Stomach smooth muscle (tissue), 2 donors: ENCODE data around the gene CARS1.

Experiments used
- H3K27ac ChIP-seq: one replicate; pipeline ENCODE4 v1.7.0; 2013; ENCODE audit warnings: mild to moderate bottlenecking, low read length, inconsistent platforms
- H3K27me3 ChIP-seq, 2 donors: one replicate each; pipeline ENCODE4 v1.7.0; 2013; ENCODE audit warnings: low read length in 2 of 2; ENCODE audit not compliant: insufficient read depth in 2 of 2, control insufficient read depth in 1 of 2
- H3K36me3 ChIP-seq, 2 donors: one replicate each; pipeline ENCODE4 v1.7.0; 2013; ENCODE audit warnings: low read length in 2 of 2; ENCODE audit not compliant: control insufficient read depth in 2 of 2, insufficient read depth in 2 of 2
- H3K4me1 ChIP-seq: one replicate; pipeline ENCODE4 v1.7.0; 2013; ENCODE audit warnings: low read length; ENCODE audit not compliant: control insufficient read depth, insufficient read depth
- H3K4me3 ChIP-seq, 2 donors: one replicate each; pipeline ENCODE4 v1.7.0; 2013; ENCODE audit warnings: low read length in 2 of 2
- H3K9ac ChIP-seq, 2 donors: one replicate each; pipeline ENCODE4 v1.7.0; 2013; ENCODE audit warnings: low read length in 2 of 2, mild to moderate bottlenecking in 1 of 2
- H3K9me3 ChIP-seq, 2 donors: one replicate each; pipeline ENCODE4 v1.7.0; 2013; ENCODE audit warnings: low read length in 2 of 2; ENCODE audit not compliant: control insufficient read depth in 2 of 2
- donor health status: healthy.
- donor health status: Pancreatic carcinoma.

Gene CARS1

GRCh38 chr11:2951231-2952110 is 105.8 kb downstream of the CARS1 start:
- Histone ChIP-seq H3K27ac (no peak overlapping the region), H3K4me3 (no peak overlapping the region), H3K27me3 (no peaks in the 10 kb centered on the region), H3K36me3 (peaks cover 68 to 82% of the 10 kb centered on the region in 2 donors), H3K9ac (no peak overlapping the region), H3K4me1 (peaks cover 3% of the 10 kb centered on the region), H3K9me3 (no peaks in the 10 kb centered on the region)
